Gastroesophageal sphincter (tissue), 4 donors: ENCODE measurements around the gene EGFLAM. TPM values are rescaled to one million over a fixed set of nuclear protein-coding genes. Genes with fewer than 3 reads are reported as not detected.

Experiments
- ATAC-seq: fragments of 150-250 bp; one replicate; pipeline ENCODE4 v1.9.1; 2016; ENCODE audit warnings: mild to moderate bottlenecking, moderate library complexity
- H3K27ac ChIP-seq, 4 donors: fragments of 200-600 bp; sonication (generic) in 3 of 4; 1 replicate in 3 of 4; 2 replicates in 1 of 4; pipeline ENCODE4 v1.5.1; 2016 to 2019
- H3K27me3 ChIP-seq: fragments of 200-600 bp; sonication (generic); one replicate; pipeline ENCODE4 v1.5.1; 2019
- H3K36me3 ChIP-seq, 2 donors: fragments of 200-600 bp; sonication (generic); one replicate each; pipeline ENCODE4 v1.5.1; 2019; ENCODE audit warnings: control low read depth in 1 of 2
- H3K4me1 ChIP-seq, 3 donors: fragments of 200-600 bp; sonication (generic); 1 replicate in 2 of 3; 2 replicates in 1 of 3; pipeline ENCODE4 v1.5.1; 2016 to 2019; ENCODE audit warnings: control low read depth in 2 of 3
- H3K4me3 ChIP-seq, 2 donors: fragments of 200-600 bp; sonication (generic); one replicate each; pipeline ENCODE4 v1.5.1; 2019; ENCODE audit warnings: mild to moderate bottlenecking in 1 of 2, moderate library complexity in 1 of 2
- H3K9me3 ChIP-seq, 3 donors: fragments of 200-600 bp; sonication (generic); one replicate each; pipeline ENCODE4 v1.5.1; 2017 to 2019; ENCODE audit warnings: control low read depth in 2 of 3
- CTCF ChIP-seq, 4 experiments: fragments of 200-600 bp in 2 of 4; fragments of 450-650 bp in 2 of 4; sonication (generic) in 1 of 4; IDR thresholded peaks; one replicate each; pipeline ENCODE4 v1.5.1; 2017 to 2019; ENCODE audit warnings: antibody characterized with exemption in 4 of 4, mild to moderate bottlenecking in 2 of 4, moderate library complexity in 2 of 4
- EP300 ChIP-seq: sonication (generic); formaldehyde crosslinking; IDR thresholded peaks from one replicate; pipeline ENCODE4 v1.6.1; 2017; ENCODE audit warnings: antibody characterized with exemption, mild to moderate bottlenecking
- POLR2A ChIP-seq, 2 donors: fragments of 450-650 bp; IDR thresholded peaks; one replicate each; pipeline ENCODE4 v1.6.1; 2017; ENCODE audit warnings: antibody characterized with exemption in 2 of 2, mild to moderate bottlenecking in 2 of 2, moderate library complexity in 1 of 2
- POLR2AphosphoS5 ChIP-seq: sonication (generic); formaldehyde crosslinking; IDR thresholded peaks from one replicate; pipeline ENCODE4 v1.6.1; 2017; ENCODE audit warnings: antibody characterized with exemption
- WGBS, 2 donors: methylation state at CpG; one replicate each; pipeline ENCODE4 v1.1.5; 2018; ENCODE audit warnings: low coverage in 1 of 2; 5-methylcytosine and 5-hydroxymethylcytosine counted together
- total RNA-seq, 4 donors: library from RNA; depleted of rRNA; stranded (reverse); fragments of >200 nt; gene quantifications; one replicate each; pipeline ENCODE4 v1.1.0, GENCODE V29; 2016

The EGFLAM gene
- total RNA-seq, 4 donors from 2014 or later = 4.8 to 8.3 (median 7.7) TPM

- no peak for ATAC-seq
- Histone ChIP-seq H3K9me3 (no peaks in the 10 kb centered on the region), H3K27ac (no peak overlapping the region), H3K4me3 (no peak overlapping the region), H3K27me3 (peaks cover 6% of the 10 kb centered on the region), H3K36me3 (no peaks in the 10 kb centered on the region), H3K4me1 (no peaks in the 10 kb centered on the region)
- TF ChIP-seq EP300 = no peak
- TF ChIP-seq POLR2A (IDR thresholded peaks at IDR 0.05) = no peak
- no peak for TF ChIP-seq CTCF (IDR thresholded peaks at IDR 0.05)
- TF ChIP-seq POLR2AphosphoS5 = no peak
Measured at GRCh38 chr5:38212307-38212706, 46.1 kb upstream of the EGFLAM start.

GRCh38 chr5:38226091-38226490 lies 32.3 kb upstream of the EGFLAM start:
- no peak for TF ChIP-seq EP300
- no peak for TF ChIP-seq POLR2A (IDR thresholded peaks at IDR 0.05)
- TF ChIP-seq POLR2AphosphoS5 = no peak
- TF ChIP-seq CTCF (IDR thresholded peaks at IDR 0.05) = no peak
- no peak overlapping the region for H3K4me3 ChIP-seq
- no peaks in the 10 kb centered on the region for H3K27me3 ChIP-seq
- ATAC-seq = no peak
- no peaks in the 10 kb centered on the region for H3K36me3 ChIP-seq
- no peaks in the 10 kb centered on the region for H3K4me1 ChIP-seq
- H3K9me3 ChIP-seq = peaks cover 0 to 4% (median 0%) of the 10 kb centered on the region in 3 donors
- H3K27ac ChIP-seq = no peak overlapping the region
- 91 to 92% methylated on average over 4 to 6 of the region's 7 CpGs for WGBS, 2 donors

- Histone ChIP-seq H3K9me3 (no peaks in the 10 kb centered on the region), H3K27ac (no peak overlapping the region), H3K27me3 (no peaks in the 10 kb centered on the region), H3K36me3 (no peaks in the 10 kb centered on the region), H3K4me1 (no peaks in the 10 kb centered on the region), H3K4me3 (no peak overlapping the region)
- no peak for ATAC-seq
- no peak for TF ChIP-seq POLR2AphosphoS5
- no peak for TF ChIP-seq EP300
- no peak for TF ChIP-seq CTCF (IDR thresholded peaks at IDR 0.05)
- no peak for TF ChIP-seq POLR2A (IDR thresholded peaks at IDR 0.05)
- WGBS, 2 donors = 100% methylated on average over 2 of the region's 6 CpGs; no CpG with 5 or more reads in 1 of the 2 donors
Measured at GRCh38 chr5:38228914-38229313, 29.4 kb upstream of the EGFLAM start.

- no peak overlapping the region for H3K27ac ChIP-seq
- no peaks in the 10 kb centered on the region for H3K9me3 ChIP-seq
- no peaks in the 10 kb centered on the region for H3K27me3 ChIP-seq
- no peaks in the 10 kb centered on the region for H3K36me3 ChIP-seq
- no peak for TF ChIP-seq EP300
- TF ChIP-seq CTCF (IDR thresholded peaks at IDR 0.05) = no peak
- TF ChIP-seq POLR2AphosphoS5 = no peak
- no peak for TF ChIP-seq POLR2A (IDR thresholded peaks at IDR 0.05)
- WGBS, 2 donors = 80 to 100% methylated on average over 1 of the region's 4 CpGs
- ATAC-seq = no peak
- no peaks in the 10 kb centered on the region for H3K4me1 ChIP-seq
- no peak overlapping the region for H3K4me3 ChIP-seq
Measured at GRCh38 chr5:38234737-38235136, 23.6 kb upstream of the EGFLAM start.

GRCh38 chr5:38237681-38238080 lies 20.7 kb upstream of the EGFLAM start:
- no peak overlapping the region for H3K27ac ChIP-seq
- no peak for TF ChIP-seq POLR2AphosphoS5
- TF ChIP-seq POLR2A (IDR thresholded peaks at IDR 0.05) = no peak
- no peak for TF ChIP-seq CTCF (IDR thresholded peaks at IDR 0.05)
- no peak for TF ChIP-seq EP300
- H3K4me1 ChIP-seq = no peaks in the 10 kb centered on the region
- ATAC-seq = no peak
- no peaks in the 10 kb centered on the region for H3K27me3 ChIP-seq
- H3K4me3 ChIP-seq = no peak overlapping the region
- WGBS, 2 donors = 50 to 82% methylated on average over 1 to 2 of the region's 2 CpGs
- H3K9me3 ChIP-seq = no peaks in the 10 kb centered on the region
- no peaks in the 10 kb centered on the region for H3K36me3 ChIP-seq
